OCI-LY1 (cell line): Measurements from ENCODE around the gene HMGB3.

Source experiments
- CTCF ChIP-seq: fragments of 200-600 bp; sonication (generic), shearing (Covaris generic); IDR thresholded peaks from 2 replicates; pipeline ENCODE4 v1.5.1; 2017; ENCODE audit warnings: mild to moderate bottlenecking, antibody characterized with exemption, low read length, moderate library complexity, mixed read lengths
- EZH2 ChIP-seq: fragments of 200-600 bp; sonication (generic), shearing (Covaris generic); IDR thresholded peaks from 2 replicates; pipeline ENCODE4 v1.8.0; 2017; ENCODE audit warnings: borderline replicate concordance, mixed run types, mild to moderate bottlenecking, antibody characterized with exemption, low read length, moderate library complexity, mixed read lengths

- TF ChIP-seq CTCF (no peak), EZH2 (no peak)
Measured at GRCh38 chrX:150959557-150959956, 23.6 kb upstream of the HMGB3 start.
